Progenitor cell of endocrine pancreas (in vitro differentiated cells): Measurements from ENCODE around the gene ALKAL2. TPM values are rescaled to one million over a fixed set of nuclear protein-coding genes. Genes with fewer than 3 reads are reported as not detected.

ENCODE experiments used
- DNase-seq: peaks from one replicate; pipeline ENCODE4 v3.0.0; 2021; ENCODE audit warnings: low spot score; ENCODE audit not compliant: unreplicated experiment
- H3K27ac Mint-ChIP-seq: 2 replicates; pipeline ENCODE4 v1.8.0; 2021; ENCODE audit warnings: mild to moderate bottlenecking, moderate library complexity, mixed read lengths
- H3K27me3 Mint-ChIP-seq: 2 replicates; pipeline ENCODE4 v1.8.0; 2021; ENCODE audit warnings: mixed read lengths
- H3K36me3 Mint-ChIP-seq: 2 replicates; pipeline ENCODE4 v1.8.0; 2022; ENCODE audit warnings: mixed read lengths; ENCODE audit not compliant: insufficient read depth
- H3K4me1 Mint-ChIP-seq: 2 replicates; pipeline ENCODE4 v1.8.0; 2021; ENCODE audit warnings: low read depth, mixed read lengths
- H3K4me3 Mint-ChIP-seq: 2 replicates; pipeline ENCODE4 v1.8.0; 2021; ENCODE audit warnings: low read depth, mild to moderate bottlenecking, moderate library complexity, mixed read lengths
- H3K9me3 Mint-ChIP-seq: 2 replicates; pipeline ENCODE4 v1.8.0; 2021; ENCODE audit warnings: low read depth, mixed read lengths
- CTCF ChIP-seq: fragments of 200-600 bp; sonication (generic); IDR thresholded peaks from one replicate; pipeline ENCODE4 v1.5.0; 2021; ENCODE audit warnings: antibody characterized with exemption, mild to moderate bottlenecking; ENCODE audit not compliant: unreplicated experiment
- total RNA-seq: library from RNA; stranded (reverse); gene quantifications from 2 replicates; pipeline ENCODE4 v1.2.1, GENCODE V29; 2021

Gene ALKAL2
- total RNA-seq, 1 donor from 2014 or later = 0.22 TPM

GRCh38 chr2:234421-234820 lies 53.5 kb downstream of the ALKAL2 start:
- Mint-ChIP-seq H3K9me3 (no peaks in the 10 kb centered on the region), H3K36me3 (peaks cover 18% of the 10 kb centered on the region), H3K27me3 (no peaks in the 10 kb centered on the region), H3K4me1 (no peaks in the 10 kb centered on the region), H3K4me3 (no peak overlapping the region), H3K27ac (no peak overlapping the region)
- no peak for TF ChIP-seq CTCF
- DNase-seq = no peak

GRCh38 chr2:233030-233429 lies 54.9 kb downstream of the ALKAL2 start:
- H3K27ac Mint-ChIP-seq = no peak overlapping the region
- no peaks in the 10 kb centered on the region for H3K27me3 Mint-ChIP-seq
- H3K4me1 Mint-ChIP-seq = no peaks in the 10 kb centered on the region
- no peaks in the 10 kb centered on the region for H3K9me3 Mint-ChIP-seq
- DNase-seq = no peak
- TF ChIP-seq CTCF = no peak
- peaks cover 20% of the 10 kb centered on the region for H3K36me3 Mint-ChIP-seq
- H3K4me3 Mint-ChIP-seq = no peak overlapping the region

GRCh38 chr2:231521-232185 lies 56.2 kb downstream of the ALKAL2 start:
- Mint-ChIP-seq H3K27ac (no peak overlapping the region), H3K9me3 (no peaks in the 10 kb centered on the region), H3K4me1 (no peaks in the 10 kb centered on the region), H3K4me3 (no peak overlapping the region), H3K36me3 (peaks cover 24% of the 10 kb centered on the region), H3K27me3 (no peaks in the 10 kb centered on the region)
- no peak for DNase-seq
- no peak for TF ChIP-seq CTCF

Other genes starting within 250 kb of the ALKAL2 start
- 4.2 and 5.1 TPM in 2 replicates for gene FAM110C, start 241.6 kb downstream of the ALKAL2 start, total RNA-seq
- gene SH3YL1, start 24.1 kb downstream of the ALKAL2 start, total RNA-seq = 120 and 129 TPM in 2 replicates
- 111 and 118 TPM in 2 replicates for gene ACP1, start 23.1 kb downstream of the ALKAL2 start, total RNA-seq